SJSA1 (cell line): ENCODE measurements around the gene TECPR1. TPM values are rescaled to one million over a fixed set of nuclear protein-coding genes. Genes with fewer than 3 reads are reported as not detected.
A peak's percentile ranks its signal among the peaks of the same experiment; 100 is the strongest.

Experiments used
- DNase-seq, 2 experiments: peaks; one replicate each; pipeline ENCODE4 v3.0.0-alpha.2; 2015 to 2020; ENCODE audit warnings: low spot score in 2 of 2, low read depth in 1 of 2
- H3K27ac ChIP-seq: fragments of 250-450 bp; sonication (Bioruptor Pico); 2 replicates; pipeline ENCODE4 v1.5.1; 2020; ENCODE audit warnings: mild to moderate bottlenecking, moderate library complexity
- H3K27me3 ChIP-seq: fragments of 250-450 bp; sonication (Bioruptor Pico); replicated peaks from 2 replicates; pipeline ENCODE4 v1.5.1; 2020; ENCODE audit warnings: mild to moderate bottlenecking, moderate library complexity
- H3K36me3 ChIP-seq: fragments of 250-450 bp; sonication (Bioruptor Pico); 2 replicates; pipeline ENCODE4 v1.5.1; 2020; ENCODE audit warnings: mild to moderate bottlenecking
- H3K4me1 ChIP-seq: fragments of 250-450 bp; sonication (Bioruptor Pico); replicated peaks from 2 replicates; pipeline ENCODE4 v1.6.1; 2021; ENCODE audit warnings: mild to moderate bottlenecking
- H3K4me3 ChIP-seq: fragments of 250-450 bp; sonication (Bioruptor Pico); 2 replicates; pipeline ENCODE4 v1.5.1; 2020; ENCODE audit warnings: mild to moderate bottlenecking
- H3K9me3 ChIP-seq: fragments of 250-450 bp; sonication (Bioruptor Pico); replicated peaks from 2 replicates; pipeline ENCODE4 v1.5.1; 2020; ENCODE audit warnings: mild to moderate bottlenecking
- total RNA-seq: library from RNA; depleted of rRNA; stranded (reverse); fragments of >200 nt; shearing (Covaris generic); gene quantifications from 2 replicates; pipeline ENCODE4 v1.2.3, GENCODE V29; 2014

Gene TECPR1
- total RNA-seq, 1 experiment from 2014 or later: 22.1 TPM

DNA sequence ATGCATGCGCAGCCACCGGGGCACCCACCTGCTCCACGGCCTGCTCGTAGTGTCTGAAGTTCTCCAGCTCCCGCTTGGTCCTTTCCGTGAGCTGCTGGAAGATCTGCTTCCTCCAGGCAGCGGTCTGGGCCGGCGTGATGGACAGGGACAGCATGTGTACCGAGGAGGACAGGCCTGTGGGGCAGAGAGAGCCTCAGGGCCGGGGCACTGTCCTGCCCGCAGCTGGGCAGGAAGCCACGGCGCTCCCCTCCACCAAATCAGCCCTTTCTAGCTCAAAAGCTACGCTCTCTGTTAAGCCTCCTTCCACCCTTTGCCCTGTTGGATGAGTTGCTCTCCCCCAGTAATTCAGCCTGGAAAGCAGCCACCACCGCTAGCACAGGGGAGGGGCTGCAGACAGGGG is 19.2 kb downstream of the TECPR1 start:
- Histone ChIP-seq H3K27me3 (no peaks in the 10 kb centered on the region), H3K9me3 (no peaks in the 10 kb centered on the region), H3K27ac (no peak overlapping the region), H3K4me1 (no peaks in the 10 kb centered on the region), H3K4me3 (no peak overlapping the region), H3K36me3 (peaks cover 7% of the 10 kb centered on the region)
- no peak for DNase-seq

DNA sequence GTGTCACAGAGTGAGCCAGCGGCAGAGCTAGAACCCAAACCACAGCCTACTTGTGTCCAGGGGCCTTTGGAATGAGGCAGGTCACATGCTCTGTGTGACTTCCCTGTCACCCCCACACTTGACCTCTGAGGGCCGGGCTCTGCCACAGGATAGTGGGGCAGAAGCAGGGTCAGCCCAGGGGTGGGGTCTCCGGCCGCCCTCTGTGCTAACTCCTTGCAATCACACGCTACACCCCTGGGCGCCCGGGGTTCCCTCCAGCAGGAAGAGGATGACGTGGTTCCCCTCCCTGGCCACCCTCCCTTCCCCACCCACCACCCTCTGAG is 19.8 kb downstream of the TECPR1 start:
- peaks cover 3% of the 10 kb centered on the region for H3K36me3 ChIP-seq
- no peak overlapping the region for H3K27ac ChIP-seq
- peak in 1 of 2 experiments; percentile 35 for DNase-seq
- no peaks in the 10 kb centered on the region for H3K27me3 ChIP-seq
- no peaks in the 10 kb centered on the region for H3K4me1 ChIP-seq
- H3K9me3 ChIP-seq: no peaks in the 10 kb centered on the region
- no peak overlapping the region for H3K4me3 ChIP-seq

DNA sequence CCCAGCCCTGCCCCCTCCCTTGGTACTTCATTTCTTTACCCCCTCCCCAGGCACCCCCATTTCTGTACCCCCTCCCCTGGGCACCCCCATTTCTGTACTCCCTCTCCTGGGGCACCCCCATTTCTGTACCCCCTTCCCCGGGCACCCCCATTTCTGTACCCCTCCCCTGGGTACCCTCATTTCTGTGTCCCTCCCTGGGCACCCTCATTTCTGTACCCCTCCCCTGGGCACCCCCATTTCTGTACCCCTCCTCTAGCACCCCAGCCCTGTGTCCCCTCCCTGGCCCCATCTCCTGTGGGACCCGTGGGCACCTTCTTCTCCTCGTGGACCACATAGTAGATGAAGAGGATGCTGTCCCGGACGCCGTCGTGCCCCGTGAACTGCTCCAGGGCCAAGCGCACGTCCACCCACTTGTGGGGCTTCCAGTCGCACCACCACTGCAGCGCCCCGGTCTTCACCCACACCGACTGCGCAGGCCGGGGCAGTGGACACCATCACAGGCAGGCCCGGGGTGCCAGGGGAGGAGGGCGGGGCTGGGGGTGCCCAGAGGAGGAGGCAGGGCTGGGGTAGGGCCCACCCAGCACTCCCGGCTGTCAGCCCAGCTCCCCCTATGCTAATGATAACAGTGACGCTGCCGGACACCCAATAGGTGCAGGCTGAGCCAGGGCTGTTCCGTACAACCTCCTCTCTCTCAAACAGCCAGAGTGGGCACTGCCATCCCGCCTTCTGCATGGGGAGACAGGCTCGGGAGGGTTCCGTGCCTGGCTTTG is 20.4 kb downstream of the TECPR1 start:
- H3K27me3 ChIP-seq: no peaks in the 10 kb centered on the region
- no peak overlapping the region for H3K27ac ChIP-seq
- no peaks in the 10 kb centered on the region for H3K4me1 ChIP-seq
- H3K36me3 ChIP-seq: peaks cover 3% of the 10 kb centered on the region; the same call in 1 of the 2 replicates
- H3K4me3 ChIP-seq: no peak overlapping the region
- DNase-seq: no peak
- no peaks in the 10 kb centered on the region for H3K9me3 ChIP-seq

DNA sequence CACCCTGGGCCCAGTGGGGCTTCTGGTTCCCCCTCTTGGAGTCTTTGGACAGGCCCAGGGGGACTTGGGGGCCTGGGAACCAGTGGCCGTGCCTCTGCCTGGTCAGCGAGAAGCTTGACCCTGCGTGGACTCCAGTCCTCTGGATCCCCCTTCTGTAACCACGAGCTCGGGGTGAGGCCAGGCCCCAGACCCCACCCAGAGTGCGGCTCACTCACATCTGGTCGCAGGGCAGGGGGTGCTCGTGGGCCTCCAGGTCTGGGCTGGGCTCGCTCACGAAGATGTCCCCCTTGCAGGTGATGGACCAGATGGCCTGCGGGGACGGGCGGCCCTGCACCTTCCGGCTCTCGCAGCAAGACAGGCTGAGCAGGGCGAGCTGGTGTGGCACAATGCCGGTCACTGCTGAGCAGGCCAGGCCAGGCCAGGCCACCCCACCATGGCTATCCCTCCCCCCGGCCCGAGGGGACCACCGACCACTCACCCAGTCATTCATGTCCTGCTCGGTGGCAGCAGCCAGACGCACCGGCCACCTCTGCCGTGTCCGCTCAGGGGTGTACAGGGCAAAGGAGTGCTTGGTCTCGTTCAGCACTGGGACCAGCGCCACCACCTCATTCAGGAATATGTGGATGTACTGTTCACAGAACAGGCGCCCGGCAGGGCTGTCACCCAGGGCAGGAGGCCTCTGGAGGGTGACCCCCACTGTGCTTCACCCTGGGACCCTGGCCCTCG is 21.1 kb downstream of the TECPR1 start:
- Histone ChIP-seq H3K9me3 (no peaks in the 10 kb centered on the region), H3K4me1 (no peaks in the 10 kb centered on the region), H3K4me3 (no peak overlapping the region), H3K27ac (no peak overlapping the region), H3K27me3 (no peaks in the 10 kb centered on the region), H3K36me3 (peaks cover 3% of the 10 kb centered on the region; the same call in 1 of the 2 replicates)
- peak in 1 of 2 experiments; percentile 40 for DNase-seq

GRCh38 chr7:98229991-98230745 is 21.9 kb downstream of the TECPR1 start:
- Histone ChIP-seq H3K27me3 (no peaks in the 10 kb centered on the region), H3K4me1 (no peaks in the 10 kb centered on the region), H3K4me3 (no peak overlapping the region), H3K36me3 (peaks cover 3% of the 10 kb centered on the region; the same call in 1 of the 2 replicates), H3K27ac (no peak overlapping the region), H3K9me3 (no peaks in the 10 kb centered on the region)
- no peak for DNase-seq

GRCh38 chr7:98229441-98229840 is 22.6 kb downstream of the TECPR1 start:
- Histone ChIP-seq H3K36me3 (peaks cover 3% of the 10 kb centered on the region; the same call in 1 of the 2 replicates), H3K9me3 (no peaks in the 10 kb centered on the region), H3K27ac (no peak overlapping the region), H3K4me3 (no peak overlapping the region), H3K27me3 (no peaks in the 10 kb centered on the region), H3K4me1 (no peaks in the 10 kb centered on the region)
- no peak for DNase-seq

DNA sequence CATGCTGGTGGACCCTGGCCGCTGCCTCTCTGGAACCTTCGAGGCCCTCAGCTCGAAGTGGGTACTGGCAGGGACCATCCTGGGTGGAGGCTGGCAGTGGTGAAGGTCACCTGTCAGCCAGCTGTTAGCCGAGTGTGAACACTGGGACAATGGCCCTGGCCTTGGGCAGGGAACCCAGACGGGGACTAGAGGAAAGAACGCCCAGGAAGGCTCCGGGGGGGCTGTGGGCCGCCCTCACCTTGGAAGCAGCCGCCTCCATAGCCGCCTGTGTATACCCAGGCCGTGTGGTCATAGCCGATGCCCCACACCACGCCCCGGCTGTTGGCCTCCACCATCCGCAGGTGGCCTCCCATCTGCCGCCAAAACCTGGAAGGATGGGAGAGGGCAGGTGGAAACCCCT is 23.2 kb downstream of the TECPR1 start:
- Histone ChIP-seq H3K36me3 (peaks cover 3% of the 10 kb centered on the region; the same call in 1 of the 2 replicates), H3K9me3 (no peaks in the 10 kb centered on the region), H3K27ac (no peak overlapping the region), H3K4me3 (no peak overlapping the region), H3K4me1 (no peaks in the 10 kb centered on the region), H3K27me3 (no peaks in the 10 kb centered on the region)
- DNase-seq: no peak

- Histone ChIP-seq H3K9me3 (no peaks in the 10 kb centered on the region), H3K4me3 (no peak overlapping the region), H3K36me3 (peaks cover 3% of the 10 kb centered on the region; the same call in 1 of the 2 replicates)
Measured at GRCh38 chr7:98227939-98228338, 24.1 kb downstream of the TECPR1 start.

GRCh38 chr7:98225913-98226614 is 26.0 kb downstream of the TECPR1 start:
- no peak for DNase-seq
- H3K36me3 ChIP-seq: peaks cover 2% of the 10 kb centered on the region; the same call in 1 of the 2 replicates
- H3K27me3 ChIP-seq: no peaks in the 10 kb centered on the region
- H3K4me1 ChIP-seq: no peaks in the 10 kb centered on the region
- H3K4me3 ChIP-seq: no peak overlapping the region
- H3K27ac ChIP-seq: no peak overlapping the region
- no peaks in the 10 kb centered on the region for H3K9me3 ChIP-seq

More at GRCh38 chr7:98227939-98228338, 24.1 kb downstream of the TECPR1 start:
- no peak for DNase-seq
- H3K27ac ChIP-seq: no peak overlapping the region
- H3K4me1 ChIP-seq: no peaks in the 10 kb centered on the region
- no peaks in the 10 kb centered on the region for H3K27me3 ChIP-seq

GRCh38 chr7:98224701-98225181 is 27.3 kb downstream of the TECPR1 start:
- H3K4me3 ChIP-seq: no peak overlapping the region
- DNase-seq: no peak
- H3K36me3 ChIP-seq: no peaks in the 10 kb centered on the region

DNA sequence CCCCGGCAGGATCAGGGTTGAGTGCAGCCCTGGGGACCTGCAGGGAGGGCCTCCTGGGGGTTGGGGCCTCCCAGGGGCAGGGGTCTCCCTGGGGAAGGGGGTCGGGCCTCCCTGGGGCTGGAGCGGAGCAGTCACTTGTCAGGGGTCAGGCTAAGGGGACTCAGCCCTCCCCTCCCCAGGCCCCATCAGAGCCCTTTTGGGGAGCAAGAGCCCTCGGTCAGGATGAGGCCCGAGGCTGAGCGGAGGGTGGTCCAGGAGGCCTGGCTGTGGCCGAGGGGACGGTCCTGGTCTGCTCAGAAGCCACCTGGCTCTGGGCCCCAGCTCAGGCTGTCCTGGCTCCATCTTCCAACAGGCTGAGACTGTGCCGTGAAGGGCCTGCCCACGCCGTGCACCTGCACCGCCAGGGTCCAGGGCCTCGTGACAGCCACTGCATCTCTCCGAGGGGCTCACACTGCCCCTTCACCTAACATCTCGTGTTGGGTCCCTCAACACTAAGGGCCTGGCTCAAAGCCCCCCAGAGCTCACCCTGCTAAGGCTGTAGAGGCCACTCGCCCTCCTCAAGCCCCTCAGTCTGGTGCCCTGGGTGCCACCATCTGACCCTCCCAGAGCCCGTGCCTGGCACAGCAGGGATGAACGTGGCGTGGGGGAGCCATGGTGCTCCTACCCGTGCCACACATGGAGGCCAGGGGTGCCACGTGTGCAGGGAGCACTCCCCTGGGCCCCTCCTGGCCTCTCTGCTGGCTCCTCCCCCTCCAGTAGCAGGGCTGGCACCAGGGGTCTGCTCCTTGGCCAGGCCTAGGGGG is 27.9 kb downstream of the TECPR1 start:
- no peak overlapping the region for H3K4me3 ChIP-seq
- H3K36me3 ChIP-seq: no peaks in the 10 kb centered on the region
- DNase-seq: no peak
- no peaks in the 10 kb centered on the region for H3K27me3 ChIP-seq
- H3K4me1 ChIP-seq: no peaks in the 10 kb centered on the region; the same call in 1 of the 2 replicates
- H3K27ac ChIP-seq: no peak overlapping the region
- H3K9me3 ChIP-seq: no peaks in the 10 kb centered on the region

More at GRCh38 chr7:98224701-98225181, 27.3 kb downstream of the TECPR1 start:
- Histone ChIP-seq H3K4me1 (no peaks in the 10 kb centered on the region; the same call in 1 of the 2 replicates), H3K9me3 (no peaks in the 10 kb centered on the region), H3K27me3 (no peaks in the 10 kb centered on the region), H3K27ac (no peak overlapping the region)

DNA sequence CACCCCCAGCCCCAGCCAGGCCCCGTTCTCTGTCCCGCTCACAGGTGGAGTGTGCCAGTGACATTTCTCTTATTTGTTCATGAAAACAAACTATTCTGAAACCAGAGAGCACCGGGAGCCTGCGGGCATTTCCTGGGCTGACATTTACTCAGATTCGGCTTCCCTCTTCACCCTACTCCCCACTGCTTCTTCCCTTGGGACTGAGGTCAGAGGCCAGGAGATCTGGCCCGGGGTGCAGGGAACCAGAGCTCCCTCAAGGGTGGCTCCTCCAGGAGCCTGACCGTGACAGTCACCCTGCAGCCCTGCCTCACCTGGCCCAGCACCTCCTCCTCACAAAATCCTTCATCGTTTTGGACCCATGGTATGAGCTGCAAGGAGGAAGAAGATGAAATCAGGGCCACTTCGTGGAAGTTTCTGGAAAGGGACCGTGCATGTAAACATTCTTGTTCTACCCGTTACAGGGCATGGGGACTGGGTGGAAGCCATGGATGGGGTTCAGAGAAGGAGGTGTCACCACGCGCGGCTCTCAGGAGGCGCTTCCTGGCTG is 28.6 kb downstream of the TECPR1 start:
- Histone ChIP-seq H3K4me1 (peaks cover 4% of the 10 kb centered on the region; the same call in 1 of the 2 replicates), H3K27ac (no peak overlapping the region), H3K9me3 (no peaks in the 10 kb centered on the region), H3K27me3 (no peaks in the 10 kb centered on the region), H3K36me3 (no peaks in the 10 kb centered on the region), H3K4me3 (no peak overlapping the region)
- DNase-seq: no peak
